HG02852 (cell line): ENCODE data around the gene C1orf21.

Experiments used
- ATAC-seq: cut with Tn5 transposase; IDR thresholded peaks from one replicate; pipeline ENCODE4 v1.9.1; 2021; ENCODE audit warnings: mild to moderate bottlenecking, moderate library complexity; ENCODE audit not compliant: unreplicated experiment

C1orf21 gene

DNA sequence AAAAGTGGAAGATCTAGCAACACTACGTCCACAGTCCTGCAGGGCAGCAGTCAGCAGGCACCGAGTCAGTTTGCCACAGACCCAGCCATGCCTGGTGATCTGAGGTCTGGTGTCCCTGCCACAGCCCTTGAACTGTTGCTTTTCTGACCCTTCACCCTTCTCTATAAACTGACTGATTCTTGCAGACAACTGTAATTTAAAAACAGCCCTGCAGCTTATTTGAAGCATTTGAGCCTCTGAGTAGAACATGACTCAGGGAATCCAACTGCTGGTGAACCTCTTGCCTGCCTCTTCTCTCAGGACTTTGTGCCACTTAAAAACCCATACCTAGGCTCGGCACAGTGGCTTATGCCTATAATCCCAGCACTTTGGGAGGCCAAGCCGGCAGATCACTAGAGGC, 260.6 kb downstream of the C1orf21 start:
- no peak for ATAC-seq

DNA sequence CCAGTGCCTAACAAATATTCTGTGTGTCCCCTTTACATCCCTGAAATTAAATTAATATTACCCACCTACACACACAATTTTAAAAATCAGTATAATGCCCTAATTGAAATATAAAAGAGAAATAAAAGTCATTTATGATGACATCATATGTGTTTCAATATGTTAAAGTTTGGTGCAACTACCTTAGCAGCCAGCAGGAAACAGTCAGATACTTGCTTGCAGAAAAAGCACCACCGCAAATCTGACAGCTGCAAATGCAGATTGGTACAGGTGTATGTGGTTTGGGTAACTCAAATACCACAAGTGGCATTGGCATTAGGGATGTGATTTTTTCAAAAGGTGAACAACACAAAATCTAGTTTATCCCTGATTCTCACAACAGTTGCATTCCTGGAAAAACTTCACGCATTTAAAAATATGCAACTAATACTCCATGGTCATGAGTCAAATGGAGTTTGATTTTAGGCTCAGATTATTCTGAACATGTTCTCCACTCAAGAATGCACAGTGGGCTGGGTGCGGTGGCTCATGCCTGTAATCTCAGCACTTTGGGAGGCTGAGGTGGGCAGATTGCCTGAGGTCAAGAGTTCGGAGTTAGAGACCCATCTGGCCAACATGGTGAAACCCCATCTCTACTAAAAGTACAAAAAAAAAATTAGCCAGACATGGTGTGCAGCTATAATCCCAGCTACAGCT, 261.5 kb downstream of the C1orf21 start:
- no peak for ATAC-seq

DNA sequence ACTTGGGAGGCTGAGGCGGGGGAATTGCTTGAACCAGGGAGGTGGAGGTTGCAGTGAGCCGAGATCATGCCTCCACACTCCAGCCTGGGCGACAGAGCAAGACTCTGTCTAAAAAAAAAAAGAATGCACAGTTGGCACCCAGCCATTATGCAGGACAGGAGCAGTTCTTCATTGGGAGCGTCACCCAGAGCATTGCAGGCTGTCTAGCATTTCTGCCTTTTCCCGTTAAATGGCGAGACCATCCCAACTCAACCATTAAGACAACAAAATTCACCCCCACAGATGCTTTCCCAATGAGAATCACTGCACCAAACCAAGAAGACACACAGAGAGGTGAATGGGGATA, 262.0 kb downstream of the C1orf21 start:
- ATAC-seq = no peak

DNA sequence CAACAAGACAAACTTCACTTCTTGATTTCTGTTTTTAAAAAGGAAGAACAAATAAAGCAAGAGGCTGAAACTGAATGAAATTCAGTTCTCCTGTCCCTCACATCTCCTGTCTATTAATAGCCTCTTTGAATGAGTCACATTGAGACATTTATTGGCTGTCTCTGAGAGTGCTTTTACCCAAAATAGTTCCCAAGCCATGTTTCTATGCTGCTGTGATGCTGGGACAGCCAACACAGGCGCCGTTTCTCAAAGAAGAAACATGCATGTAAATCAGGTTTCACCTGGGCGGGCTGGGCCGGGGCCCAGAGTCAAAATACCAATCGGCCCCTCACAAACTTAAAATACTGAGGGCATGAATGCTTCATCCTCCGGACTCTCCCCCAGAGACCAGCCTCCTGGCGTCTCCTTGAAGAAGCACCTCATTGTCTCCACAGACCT, 262.6 kb downstream of the C1orf21 start:
- ATAC-seq = peak; percentile 94

DNA sequence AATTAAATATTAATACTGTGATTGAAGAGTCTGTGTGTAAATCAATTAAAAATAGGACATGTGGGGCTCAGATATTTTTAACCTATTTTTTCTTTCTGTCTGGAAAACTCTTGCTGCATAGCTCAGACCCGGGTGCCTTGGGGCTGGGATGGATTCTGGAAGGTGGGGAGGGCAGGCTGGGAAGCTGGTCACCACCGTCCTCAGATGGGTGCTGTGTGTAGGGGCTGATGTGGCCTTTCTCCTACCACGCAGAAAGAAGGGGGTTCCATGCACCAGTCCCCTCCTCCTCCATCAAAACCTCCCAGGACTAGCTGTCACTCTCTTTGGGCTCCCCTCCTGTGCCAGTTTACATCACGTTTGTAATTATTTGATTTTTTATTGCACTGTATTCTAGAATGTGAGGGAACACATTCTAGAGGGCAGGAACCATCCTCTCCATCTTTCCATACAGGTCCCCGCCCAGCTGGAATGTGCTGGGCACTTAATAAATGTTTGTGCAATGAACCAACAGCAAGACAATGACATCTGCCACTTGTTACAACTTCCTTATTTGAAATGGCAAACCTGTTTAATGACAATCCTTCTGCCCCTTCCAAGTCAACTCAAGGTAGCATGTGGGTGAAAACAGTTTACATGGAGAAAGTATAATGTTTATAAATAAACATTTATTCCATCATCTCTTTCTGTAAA, 263.5 kb downstream of the C1orf21 start:
- no peak for ATAC-seq

DNA sequence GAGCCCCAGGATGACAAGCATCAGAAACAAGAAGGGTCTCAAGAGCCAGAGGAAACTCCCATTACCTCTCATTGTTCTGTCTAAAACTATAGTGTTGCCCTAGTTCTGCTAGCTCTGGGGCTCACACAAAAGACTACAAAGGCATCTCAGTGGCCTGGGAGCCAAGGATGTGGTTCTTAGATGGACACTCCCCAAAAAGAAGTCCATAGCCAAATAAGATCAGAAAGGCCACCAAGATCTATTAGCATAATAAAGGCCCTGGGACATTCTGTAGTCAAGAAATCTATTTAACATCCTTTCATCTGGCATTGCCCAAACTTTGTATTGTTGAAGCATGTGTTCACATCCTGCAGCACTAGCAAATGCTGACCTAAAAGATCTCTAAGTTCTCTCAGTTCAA, 268.4 kb downstream of the C1orf21 start:
- ATAC-seq = no peak

DNA sequence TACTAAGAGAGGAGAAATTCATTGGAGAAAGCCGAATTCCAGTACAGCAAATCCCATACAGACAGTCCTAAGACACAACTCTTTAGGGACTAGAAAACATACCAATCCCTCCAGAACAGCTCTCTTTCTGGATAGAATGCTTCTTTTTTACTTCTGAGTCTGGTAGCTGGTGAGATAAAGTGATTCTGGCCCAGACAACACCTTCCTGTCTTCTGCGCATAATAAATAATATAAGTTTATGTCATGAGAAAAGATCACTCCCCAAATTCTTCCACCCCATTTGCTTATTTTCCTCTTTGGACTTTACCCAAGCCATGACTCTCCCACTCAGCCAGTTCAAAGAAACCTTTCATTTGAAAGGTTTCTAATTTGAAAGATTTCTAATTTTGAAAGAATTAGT, 269.4 kb downstream of the C1orf21 start:
- ATAC-seq = no peak

DNA sequence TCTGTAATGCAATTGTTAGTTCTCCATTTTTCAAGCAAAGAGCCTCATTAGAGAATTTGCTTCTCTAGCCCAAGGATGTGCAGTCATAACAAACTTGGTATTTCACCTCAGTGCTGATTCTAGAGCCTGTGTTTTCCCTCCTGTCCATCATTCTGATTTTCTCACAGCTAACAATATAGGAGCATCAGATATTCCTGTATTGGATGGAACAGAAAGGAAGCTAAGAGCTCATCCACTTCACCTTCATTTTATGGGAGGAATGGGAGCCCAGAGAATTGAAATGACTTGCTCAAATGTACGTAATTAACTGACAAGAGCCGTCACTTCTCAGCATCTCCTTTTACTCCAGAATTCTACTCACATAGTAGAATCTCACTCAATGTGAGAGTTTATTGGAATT, 271.2 kb downstream of the C1orf21 start:
- ATAC-seq = no peak

DNA sequence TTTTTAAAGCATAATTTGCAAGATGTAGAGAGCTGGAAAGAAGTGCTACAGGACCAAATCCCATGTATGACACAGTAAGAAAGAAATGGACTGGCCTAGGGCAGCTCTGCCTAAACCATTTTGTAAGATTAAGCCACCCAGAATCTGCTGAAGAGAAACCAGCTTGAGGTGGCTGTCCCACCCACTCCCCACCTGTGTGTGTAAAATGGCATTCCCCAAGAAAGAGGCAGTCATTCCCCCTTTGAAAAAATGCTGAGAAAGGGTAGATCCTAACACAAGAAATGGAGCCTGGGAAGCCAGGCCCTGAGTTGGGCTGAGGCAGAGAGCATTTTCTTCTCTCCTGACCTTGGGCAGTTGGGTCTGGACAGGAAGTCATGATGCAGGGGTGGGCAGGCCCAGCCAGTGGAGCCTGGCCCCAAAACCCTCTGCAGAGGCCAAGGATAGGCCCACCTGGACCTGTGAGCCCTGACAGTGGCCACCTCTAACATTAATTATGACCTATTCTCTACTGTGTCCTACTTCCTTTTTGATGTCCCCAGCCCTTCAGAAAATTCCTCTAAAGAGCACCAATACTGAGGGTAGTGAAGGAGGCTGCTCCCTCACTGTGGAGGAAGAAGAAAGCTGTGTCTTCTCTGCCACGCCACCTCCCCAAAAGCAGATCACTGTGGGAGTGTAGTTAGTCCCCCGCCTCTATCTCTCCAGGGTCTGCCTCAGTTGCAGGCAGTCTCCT, 273.8 kb downstream of the C1orf21 start:
- no peak for ATAC-seq

DNA sequence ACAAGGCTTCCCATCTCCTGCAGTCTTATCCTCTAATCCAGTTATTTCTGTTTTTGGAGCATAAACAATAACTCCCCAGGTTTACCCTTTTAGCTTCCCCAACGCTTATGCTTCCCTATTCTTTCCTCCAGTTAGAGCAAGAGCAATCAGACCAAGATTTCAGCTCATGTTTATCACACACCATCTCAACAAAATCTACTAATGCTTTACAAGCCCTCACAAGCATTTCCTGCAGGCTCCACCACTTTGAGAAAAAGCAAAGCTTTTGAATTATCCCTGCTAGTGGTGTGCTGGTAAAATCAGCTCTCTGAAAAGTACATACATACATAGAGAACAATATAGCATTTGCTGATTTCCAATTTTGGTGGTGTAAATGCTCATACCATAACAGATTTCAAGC, 275.0 kb downstream of the C1orf21 start:
- ATAC-seq = no peak

DNA sequence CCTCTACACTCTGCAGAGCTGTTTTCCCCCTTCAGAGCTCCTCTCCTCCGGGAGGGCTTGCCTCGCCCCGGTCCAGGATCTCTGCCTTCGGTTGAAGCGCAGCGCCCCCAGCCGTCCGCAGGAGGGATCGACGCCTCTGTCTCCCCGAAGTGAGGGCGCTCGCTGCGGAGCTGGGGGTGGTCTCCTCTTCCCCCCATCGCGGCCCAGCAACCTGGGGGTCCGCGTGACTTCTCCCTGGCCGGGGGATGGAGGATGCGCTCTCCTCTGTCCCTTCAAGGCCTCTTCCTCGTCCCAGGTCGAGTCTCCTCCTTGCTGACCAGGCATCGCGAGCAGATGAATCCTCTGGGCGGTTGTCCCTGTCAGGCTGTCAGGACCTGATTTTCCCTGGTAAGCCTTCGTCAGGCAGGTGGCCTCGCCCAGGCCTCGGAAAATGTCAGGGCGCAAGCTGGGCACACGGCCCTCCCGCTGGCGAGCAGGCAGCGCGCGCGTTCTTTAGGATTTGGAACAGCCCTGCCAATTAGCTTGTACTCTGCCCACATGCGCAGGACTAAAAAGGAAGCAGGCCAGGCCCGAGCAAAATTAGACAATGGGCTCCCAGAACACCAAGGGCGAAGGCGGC, 277.3 kb downstream of the C1orf21 start:
- ATAC-seq = peak; percentile 74

DNA sequence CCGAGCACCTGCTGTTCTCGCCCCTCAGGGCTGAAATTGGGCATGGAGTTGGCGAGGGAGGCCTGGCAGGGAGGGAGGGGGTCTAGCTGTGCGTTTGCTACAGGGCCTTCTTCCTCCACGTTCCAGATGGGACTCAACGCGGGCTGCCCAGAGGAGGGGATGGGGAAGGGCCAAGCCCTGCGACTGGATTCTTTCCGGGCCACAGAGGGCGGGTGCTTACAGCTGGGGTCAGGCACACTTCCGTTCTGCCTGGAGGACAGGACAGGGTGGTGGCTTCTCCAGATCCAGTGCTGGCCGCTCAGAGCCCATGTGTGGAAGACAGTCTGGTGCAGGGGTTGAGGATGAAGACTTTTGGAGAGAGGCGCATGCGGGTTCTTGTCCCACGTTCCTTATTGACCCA, 277.8 kb downstream of the C1orf21 start:
- ATAC-seq = no peak

DNA sequence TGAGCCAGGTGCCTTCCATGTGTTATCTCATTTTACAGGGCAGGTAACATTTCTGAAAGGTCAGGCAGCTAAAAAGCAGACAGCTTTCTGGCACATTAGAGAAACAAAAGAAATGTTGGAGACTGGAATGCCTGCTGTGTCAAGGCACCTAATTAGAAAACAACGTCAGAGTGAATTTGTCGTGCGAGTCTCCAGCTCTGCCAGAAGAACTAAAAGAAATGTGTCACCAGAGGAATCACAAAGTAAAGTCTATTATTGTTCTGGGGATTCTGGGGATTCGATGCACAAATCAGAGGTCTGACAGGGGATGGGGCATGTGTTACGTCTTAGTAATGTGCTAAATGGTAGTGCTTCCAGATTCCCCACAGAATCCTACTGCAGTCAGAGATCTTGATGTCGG, 278.5 kb downstream of the C1orf21 start:
- no peak for ATAC-seq

DNA sequence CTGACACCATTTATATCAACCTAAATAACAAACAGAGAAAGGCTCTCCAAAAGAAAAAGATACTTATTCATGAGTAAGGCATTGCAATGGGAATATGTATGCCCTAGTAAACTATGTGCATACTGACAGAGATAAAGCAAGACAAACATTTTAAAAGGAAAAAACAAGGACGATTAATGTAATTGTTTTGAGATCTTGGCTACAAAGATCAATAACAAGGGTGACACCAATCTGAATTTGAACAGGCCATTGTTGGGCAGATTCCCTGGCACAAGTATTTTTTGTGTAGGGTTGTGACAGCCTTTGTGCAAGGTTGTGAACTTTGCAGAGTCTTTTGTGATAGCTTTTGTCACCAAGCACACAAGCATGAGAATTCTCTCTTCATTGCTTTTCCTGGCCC, 282.6 kb downstream of the C1orf21 start:
- no peak for ATAC-seq

DNA sequence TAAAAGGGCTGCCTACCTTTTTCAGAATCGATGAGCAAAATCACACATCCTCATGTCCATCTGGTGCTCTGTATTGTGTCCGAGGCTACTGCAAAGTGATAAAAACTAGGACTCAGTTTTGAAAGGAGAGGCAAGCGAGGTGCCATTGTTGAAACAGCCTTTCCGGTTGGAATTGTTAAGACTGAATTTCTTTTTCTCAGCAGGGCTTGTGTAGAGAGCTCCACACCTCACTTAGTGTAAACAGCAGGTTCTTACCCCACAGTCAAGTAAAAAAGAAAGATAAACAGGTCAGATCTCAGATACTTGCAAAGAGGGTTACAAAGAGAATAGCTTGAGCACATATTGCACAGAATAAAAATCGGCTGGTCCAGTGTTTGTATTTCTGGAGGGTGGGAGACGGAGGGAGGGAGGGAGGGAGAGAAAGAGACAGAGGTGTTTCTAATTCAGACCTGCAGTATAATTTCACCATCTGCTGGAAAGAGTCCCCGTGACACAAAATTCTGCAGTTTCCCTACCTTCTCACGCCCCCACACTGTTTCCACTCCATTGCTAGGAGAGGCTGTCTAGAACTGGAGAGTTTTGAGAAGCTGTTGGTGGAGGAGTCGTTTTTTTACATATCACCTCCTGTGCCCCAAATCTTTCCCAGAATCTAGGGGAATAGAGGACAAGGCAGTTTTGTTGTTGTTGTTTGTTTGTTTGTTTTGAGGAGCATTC, 285.3 kb downstream of the C1orf21 start:
- ATAC-seq = no peak

DNA sequence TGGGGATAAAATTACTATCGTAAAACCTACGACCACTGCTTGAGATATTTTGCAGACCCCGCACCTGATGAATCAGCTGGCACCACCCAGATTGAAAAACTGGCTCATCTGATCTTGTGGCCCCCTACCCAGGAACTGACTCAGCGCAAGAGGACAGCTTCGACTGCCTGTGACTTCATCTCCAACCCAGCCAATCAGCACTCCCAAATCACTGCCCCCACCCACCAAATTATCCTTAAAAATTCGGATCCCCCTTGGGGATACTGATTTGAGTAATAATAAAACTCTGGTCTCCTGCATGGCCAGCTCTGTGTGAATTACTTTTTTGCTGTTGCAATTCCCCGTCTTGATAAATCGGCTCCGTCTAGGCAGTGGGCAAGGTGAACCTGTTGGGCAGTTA, 286.5 kb downstream of the C1orf21 start:
- no peak for ATAC-seq

DNA sequence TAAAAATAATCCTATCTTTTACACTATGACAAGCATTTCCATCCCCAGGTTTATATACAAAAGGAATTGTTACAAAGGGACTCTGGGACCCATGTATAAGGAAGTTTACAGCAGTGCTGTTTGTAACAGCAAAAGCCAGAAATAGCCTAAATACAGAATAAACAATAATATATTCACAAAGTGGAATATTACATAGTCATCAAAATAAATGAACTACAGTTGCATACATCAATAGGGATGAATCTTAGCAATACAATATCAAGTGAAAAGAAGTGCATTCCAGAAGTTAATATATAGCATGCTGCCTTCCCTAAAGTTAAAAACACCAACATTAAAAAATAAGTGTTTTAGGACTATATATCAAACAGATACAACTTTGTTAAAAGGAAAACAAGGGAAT, 290.5 kb downstream of the C1orf21 start:
- ATAC-seq = no peak
